ENCODE measurements around the gene GNAO1. TPM values are rescaled to one million over a fixed set of nuclear protein-coding genes. Genes with fewer than 3 reads are reported as not detected.

GNAO1 gene
- total RNA-seq, 1 donor from 2014 or later = 1.8 TPM

DNA sequence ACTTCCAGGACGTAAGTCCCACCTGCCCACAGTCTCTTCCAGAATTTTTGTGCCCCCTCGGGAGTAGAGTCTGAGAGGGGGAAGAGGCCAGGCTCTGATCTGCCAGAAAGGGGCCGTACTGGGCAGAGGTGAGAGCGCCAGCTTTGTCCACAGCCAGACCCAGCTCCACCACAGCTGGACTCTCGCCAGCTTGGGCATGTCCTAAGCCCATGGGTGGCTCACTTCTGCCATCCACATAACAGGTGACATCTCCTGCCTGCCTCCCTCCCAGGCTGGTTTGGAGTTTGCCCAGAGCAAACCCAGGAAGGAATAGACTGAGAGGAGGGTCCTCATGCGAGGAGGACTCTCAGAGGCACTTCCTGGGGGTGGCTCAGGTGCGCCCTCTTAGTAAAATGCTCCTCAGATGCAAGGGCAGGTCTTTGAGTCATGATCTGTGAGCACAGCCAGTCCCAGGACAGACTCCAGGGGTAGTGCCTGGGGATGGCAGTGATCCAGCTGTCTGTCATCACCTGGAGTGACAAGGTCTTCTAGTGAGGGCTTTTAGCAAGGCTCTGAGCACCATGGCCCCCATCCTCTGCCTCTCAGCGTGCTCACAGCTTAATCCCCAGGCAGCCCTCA lies 144.9 kb downstream of the GNAO1 start:
- DNase-seq = no peak

DNA sequence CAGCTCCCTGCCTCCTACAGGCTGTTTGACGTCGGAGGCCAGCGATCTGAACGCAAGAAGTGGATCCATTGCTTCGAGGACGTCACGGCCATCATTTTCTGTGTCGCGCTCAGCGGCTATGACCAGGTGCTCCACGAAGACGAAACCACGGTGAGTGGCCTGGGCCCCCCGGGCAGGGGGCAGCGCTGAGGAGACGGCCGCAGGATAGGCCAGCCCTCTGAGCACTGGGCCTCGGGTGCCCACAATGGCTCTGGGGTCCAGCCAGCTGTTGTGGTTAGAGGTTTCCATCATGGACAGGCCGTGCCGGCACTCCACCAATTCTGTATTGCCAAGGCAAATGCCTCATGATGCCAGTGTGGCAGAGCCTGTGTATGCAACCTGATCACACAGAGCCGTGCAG lies 145.4 kb downstream of the GNAO1 start:
- no peak for DNase-seq

DNA sequence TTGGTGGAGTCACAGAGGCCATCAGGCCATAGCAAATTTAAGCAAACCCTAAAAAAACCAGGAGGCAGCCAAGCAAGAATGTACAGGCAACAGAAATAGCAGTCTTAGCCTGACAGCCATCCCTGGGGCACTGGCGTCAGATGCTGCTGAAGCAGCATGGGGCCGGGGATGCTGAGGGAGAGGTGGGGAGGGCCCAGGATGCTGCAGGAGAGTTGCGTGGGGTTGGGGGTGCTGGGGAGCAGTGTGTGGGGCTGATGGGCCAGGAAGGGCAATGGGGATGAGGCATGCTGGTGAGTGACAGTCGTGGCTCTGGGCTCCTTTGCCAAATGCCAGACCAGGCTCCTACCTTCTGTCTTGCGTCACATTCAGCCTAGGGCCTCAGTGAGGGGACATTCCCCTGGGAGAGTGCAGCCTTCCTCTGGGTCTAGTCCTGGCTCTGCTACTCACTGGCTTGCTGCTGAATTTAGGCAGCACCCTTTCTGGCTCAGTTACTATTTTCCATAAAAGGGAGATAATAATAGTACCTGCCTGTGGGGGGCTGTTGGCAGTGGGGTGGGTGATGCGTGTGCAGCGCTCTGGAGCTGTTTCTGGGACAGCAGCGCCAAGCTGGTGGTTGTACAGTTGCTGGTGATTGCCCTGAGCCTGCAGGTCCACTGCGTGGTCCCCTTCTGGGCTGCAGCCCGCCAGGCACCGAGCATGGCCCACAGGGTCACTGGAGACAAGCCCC lies 146.0 kb downstream of the GNAO1 start:
- DNase-seq = no peak

DNA sequence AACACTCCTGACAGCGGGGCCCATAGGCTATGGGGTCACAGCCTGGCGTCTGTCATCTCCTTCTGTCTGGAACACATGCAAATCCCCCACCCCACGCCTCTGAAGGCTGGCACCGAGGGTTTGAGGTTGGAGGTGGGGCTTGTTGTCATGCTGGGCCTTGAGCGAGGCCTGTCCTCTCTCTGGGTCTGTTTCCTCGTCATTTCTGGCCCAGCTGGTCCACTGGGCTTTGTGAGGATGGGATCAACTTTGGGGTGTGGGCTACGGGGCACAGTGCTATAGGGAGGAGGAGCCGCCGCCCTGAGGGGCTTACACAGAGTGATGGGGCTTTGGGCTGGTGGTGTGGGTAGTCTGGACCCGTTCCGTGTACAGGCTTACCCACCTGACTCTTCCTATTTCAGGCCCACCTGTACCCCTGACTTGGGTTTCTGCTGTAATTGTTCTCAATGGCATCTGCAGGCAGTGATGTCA lies 146.6 kb downstream of the GNAO1 start:
- no peak for DNase-seq

DNA sequence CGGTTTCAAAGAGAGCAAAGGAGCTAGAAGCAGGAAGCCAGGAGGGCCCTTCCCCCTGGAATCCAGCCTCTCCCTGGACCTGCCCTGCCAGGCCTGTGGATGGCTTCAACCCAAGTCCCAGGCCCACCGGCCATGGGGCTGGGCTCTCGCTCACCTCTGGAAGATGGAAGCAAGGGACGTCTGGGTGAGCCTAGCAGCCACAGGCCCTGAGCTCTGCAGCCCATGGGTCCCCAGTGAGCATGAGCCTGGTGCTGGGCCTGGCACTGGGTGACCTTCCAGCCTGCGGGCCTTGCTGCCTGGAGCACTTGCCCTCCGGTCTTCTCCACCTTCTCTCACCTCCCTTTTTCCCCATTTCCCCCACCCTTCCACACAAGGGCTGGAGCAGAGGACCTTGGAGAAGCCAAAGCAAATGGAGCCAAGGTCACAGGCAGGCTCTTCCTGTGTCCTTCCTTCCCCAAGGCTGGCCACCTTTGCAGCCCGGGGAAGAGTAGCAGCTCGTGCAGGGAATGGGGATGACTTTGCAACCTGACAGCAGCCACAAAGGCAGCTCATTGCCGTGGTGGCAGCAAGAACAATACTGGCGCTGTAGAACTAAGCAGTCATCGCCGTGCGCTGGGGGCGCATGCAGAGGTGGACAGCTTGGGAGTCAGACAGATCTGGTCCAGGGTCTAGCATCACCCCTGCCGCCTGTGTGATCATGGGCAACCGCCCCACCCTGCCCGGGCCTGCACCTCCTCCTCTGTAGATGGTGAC lies 147.5 kb downstream of the GNAO1 start:
- DNase-seq = no peak

DNA sequence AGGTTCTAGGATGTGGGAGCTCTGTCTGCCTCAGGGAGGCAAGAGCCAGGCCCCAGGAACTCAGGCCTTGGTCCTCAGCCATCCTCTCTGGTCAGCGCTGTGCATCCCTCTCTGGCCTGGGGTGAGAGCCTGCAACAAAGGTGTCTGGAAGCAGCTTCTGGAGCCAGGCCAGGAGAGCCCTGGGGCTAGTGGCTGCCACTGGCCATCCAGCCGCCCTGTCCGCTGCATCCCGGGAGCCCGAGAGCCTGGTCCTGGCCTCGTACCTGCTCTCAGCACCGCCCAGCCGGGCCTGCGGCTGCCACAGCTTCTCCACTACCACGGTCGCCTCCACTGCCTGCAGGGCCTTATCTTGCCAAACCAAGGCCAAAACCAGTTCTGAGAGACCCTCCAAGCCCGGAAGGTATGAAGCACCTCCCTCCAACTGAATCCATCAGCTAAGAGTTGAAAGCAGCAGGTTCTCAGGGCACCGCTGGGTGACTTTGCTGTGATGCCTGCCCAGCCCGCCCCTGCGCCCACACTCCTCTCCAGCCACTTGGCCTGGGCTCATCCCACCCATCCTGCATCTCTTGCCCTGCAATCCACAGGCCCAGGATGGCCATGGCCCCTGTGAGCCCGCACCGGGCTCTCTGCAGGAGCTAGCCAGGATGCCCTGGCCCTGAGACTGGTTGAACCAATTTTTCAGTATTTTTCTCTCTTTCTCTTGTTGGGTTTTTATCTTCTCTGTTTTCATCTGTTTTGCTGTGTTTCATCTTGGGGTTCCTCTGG lies 148.3 kb downstream of the GNAO1 start:
- DNase-seq = no peak

DNA sequence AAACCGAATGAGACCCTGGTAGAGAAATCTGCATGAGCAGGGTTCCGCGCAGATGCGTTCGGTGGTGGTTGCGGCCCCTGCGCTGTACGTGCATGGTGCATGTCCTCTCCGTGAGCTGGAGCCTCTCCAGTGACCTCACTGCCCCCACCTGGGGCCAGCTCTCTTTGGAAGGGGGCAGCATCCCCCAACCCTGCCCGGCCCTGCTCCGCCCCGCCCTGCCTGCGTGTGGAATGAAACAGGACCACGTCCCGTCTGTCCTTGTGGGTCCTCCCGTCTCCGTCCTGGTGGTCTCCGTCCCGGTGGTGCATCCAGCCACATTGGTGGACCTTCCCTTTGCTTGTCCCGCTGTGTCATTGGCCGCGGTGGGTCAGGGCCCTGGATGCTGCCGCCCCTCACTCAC lies 149.1 kb downstream of the GNAO1 start:
- DNase-seq = no peak

DNA sequence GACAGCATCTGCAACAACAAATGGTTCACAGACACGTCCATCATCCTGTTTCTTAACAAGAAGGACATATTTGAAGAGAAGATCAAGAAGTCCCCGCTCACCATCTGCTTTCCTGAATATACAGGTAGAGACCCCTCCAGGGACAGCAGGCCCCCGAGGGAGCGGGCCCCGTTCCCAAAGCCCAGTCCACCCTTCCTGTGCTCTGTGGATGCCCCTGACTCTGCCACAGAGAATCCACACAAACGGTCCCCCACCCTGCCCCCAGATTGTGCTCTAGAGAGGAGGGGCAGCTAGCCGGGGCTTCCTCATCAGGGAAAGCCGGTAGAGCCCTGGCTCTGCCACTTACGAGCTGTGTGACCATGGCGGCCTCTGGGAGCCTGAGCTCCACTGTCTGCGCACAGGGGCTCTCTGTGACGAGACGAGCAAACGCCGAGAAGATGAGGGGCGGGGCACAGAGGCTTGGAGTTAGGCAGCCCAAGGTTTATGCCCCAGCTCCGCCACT lies 149.6 kb downstream of the GNAO1 start:
- no peak for DNase-seq

DNA sequence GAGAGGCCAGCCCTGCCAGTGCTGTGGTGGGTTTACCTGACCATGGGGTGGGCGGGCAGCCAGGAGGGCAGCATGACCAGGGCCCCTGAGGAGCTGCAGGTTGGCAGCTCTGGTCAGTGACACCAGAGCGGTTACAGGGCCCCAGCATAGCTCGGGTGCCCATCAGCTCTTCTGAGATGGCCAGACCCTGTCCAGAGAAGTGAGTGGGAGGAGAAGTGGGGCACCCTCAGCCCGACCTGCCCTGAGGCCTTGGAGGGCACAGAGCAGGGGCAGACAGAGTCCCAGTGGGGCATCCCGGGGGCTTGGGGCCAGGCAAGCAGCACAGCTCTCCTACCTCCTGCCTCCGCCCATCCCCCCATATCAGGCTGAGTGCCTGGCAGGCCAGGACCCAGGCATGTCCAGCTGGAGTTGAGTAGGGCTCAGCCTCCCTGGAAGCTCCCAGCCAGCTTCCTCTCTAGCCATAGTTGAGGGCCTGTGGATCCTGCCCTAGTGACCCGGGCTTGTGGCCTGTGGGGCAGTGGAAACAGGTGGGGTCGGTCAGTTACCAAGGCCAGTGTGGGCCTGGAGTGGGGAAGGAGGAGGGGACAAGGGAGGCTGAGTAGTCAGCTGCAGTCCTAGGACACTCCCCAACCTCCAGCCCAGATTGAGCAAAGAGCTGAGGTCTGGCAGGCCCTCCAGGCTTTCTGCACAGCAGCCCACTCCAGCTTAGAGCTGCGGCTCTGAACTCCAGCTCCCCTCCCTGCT lies 150.5 kb downstream of the GNAO1 start:
- DNase-seq = no peak

DNA sequence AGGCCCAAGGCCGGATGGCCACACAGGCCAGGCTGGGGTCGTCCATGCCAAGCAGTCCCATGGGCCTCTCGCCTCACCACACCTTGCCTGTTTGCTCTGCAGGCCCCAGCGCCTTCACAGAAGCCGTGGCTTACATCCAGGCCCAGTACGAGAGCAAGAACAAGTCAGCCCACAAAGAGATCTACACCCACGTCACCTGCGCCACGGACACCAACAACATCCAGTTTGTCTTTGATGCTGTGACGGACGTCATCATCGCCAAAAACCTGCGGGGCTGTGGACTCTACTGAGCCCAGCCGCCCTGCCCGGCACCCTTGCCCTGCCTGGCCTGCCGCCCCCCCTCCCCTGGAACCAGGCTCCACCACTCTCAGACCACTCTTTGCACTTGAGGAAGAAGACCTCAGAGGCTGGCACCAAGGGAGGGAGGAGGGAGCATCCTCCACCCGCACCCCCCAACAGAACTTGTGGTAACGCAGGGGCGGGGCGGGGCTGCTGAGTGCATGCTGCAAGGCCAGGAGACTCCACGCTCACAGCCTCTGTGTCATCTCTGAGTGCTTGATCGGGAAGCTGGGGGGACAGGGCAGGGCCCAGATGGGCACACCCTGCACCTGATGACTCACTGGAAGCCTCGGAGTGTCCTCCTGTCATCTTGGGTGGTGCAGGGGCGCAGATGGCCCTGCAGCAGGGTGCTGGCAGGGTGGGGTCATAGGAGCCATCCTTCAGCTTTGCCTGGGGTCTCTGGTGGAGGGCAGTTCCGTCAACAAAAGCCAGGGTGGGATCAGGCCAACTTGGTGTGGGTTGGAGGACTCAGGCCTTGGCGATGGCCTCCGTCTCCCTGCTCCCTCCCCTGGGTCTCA lies 152.6 kb downstream of the GNAO1 start:
- no peak for DNase-seq

DNA sequence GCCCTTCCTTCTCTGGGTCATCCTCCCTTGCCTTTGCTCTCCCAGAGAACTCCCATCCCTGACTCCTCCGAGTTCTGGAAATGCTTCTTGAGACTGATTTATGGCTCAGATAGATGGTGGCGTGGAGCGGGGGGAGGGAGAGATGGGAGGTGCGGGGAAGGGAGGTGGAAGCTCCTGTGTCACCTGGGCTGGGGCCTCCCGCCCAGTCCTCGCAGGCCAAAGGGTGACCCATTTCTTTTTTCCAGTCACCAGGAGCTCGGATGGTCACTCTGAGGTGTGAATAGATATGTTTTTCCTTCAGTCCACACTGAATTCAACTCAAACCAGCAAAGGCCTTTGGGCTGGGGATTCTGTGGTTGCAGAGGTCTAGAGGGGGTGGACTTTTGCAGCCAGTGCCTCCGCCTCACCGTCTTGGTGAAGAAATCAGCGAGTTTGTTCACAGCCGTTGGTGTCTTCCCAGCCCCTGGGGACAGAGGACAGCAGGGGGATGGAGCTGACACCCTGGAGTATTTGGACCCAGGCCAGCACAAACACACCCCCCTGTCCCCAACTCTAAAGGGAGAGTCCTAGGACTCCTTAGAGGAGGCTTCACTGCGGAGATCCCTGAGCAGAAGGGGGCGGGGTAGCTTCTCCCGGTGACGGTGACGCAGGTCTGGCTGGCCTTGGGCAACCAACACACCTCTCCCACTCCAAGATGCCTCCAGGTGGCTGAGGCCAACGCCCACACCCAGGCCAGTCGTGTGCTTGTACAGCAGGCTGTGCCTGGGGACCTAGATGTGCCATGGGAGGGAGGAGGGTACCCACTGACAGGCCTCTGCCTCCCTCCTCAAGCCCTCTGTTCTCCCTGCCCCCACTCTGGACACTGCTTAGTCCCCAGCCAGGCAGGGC lies 153.5 kb downstream of the GNAO1 start:
- DNase-seq = no peak

DNA sequence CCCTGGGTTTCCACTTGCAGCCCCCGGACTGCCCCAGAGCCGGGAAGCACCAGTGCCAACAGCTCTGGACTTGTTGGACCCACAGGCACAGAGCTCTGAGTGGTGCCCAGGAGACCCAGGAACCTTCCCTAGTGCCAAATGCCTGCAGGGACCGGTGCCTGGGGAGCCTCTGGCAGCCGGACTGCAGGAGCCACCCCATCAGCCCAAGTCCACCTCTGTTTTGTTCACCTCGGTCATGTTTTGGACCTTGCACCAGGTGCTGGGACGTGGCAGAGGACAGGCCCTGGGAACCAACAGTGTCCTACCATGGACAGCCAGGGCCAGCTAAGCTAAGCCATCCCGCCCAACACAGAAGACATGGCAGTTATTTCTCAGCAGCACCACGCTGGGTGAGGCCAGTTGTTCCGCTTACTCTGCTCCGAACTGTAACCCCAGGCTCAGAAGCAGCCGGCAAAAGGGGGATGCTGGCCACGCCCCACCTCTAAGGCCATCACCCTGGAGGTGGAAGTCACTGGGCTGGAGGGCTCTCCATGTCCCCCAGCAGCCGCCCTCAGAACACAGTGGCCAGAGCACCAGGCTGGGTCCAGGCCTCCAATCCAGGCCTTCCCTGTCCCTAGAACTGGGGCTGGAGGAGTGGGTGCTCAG lies 154.2 kb downstream of the GNAO1 start:
- DNase-seq = no peak

DNA sequence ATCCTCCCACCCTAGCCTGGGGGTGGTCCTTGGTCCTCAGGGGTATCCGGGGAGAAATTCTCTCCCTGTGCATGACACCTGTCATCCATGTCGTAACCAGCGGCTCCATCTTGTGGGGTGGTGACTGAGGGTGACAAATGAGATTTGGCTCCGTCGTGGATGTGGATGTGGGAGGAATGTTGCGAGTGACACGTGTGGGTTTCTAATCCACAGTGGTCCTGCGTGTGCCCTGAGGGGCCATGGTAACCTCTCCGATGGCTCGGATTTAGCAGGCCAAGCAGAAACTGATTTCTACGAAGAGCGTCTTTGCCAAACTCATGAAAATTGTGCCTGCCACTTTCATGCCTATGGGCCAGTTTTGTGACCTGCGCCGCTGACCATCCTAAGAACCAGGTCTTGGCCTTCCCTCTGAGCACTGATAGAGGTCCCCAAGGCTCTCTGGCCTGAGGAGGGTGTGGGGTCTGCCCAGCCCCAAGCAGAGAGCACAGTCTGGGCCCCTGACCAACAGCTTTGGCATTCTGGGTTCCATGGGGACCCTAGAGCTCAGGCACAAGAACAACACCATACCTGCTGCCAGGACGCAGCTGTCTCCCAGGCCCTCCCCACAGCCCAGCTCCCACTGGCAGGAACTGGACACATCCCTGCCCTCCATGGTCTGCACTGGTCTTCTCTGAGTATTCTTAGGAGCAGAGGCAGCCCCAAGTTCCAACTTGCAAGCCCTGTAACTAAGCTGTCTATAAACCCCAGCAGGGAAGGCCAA lies 155.0 kb downstream of the GNAO1 start:
- DNase-seq = no peak

DNA sequence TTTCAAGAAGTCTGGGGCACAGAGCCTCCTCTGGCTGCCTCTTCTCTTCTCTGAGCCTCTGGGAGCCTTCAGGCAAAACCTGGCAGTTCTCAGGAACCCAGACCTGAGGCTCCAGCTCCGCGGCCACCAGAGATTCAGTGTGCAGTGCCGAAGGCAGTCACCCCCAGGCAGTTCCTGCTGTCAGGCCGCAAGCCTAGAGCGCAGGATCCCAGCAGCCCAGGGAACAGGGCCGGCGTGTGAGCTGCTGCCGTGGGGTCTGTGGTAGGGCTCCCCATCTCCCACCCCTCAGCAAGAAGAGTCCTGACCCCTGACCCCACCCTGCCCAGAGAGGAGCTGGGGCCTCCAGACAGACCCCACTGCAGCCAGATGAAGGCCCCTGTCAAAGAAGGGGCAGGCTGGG lies 155.9 kb downstream of the GNAO1 start:
- DNase-seq = no peak

DNA sequence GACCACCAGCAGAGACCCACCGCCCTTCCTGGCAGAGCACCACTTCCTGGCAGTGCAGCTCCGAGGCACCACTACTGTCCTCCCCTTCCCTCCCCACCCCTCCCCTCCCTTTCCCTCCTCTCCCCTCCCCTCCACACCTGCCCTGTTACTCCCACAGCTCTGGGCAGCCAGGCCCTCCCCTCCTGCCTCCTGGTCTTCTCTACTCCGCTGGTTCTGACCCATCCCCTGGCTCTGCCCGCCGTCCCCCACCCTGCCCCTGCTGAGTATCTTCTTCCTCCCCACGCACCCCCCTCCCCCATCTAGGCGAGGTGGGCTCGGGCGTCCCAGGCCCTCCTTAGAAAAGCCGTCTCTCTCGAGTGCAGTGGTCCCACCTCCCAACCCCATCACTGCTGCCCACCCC lies 156.4 kb downstream of the GNAO1 start:
- DNase-seq = no peak

DNA sequence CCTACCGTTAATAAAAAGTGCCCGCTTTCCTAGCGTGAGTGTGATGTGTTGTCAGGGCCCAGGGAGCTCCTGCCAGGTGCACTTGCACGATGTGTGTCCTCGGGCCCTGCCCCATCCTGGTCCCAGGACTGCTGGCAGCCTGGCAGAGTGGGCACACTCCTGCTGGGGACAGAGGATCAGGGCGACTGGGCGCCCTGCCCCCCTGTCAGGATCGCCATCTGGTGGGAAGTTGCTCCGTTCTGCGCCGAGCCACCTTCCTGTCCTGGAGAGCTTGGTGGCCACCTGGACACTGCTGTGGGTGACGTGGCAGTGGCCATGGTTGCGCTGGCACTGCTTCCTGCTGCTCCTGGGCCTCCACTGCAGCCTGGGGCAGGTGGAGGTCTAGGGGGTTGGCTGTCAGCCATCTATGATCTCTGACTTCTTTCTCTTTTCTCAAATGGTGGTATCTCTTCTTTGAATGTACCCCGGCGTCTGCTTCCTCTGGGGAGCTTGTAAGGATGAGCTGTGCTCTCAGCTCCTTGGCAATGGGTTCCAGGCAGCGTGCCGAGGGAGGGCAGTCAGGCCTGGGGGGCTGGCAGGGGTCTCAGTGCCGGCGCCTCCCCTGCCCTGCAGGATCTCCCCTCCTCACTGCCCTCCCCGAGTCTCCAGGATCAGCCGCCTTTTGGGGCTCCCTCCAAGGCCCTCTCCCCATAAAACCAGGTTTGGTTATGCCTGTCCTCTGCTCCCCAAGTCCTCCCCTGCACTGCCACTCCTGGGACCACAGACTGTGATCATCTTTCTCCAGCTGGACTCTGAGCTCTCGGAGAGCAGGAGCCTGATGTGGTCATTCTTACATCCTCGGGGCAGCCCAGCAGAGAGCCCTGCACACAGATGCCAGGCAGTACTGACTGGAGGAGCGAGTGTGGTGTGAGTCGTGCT lies 157.1 kb downstream of the GNAO1 start:
- DNase-seq = no peak

DNA sequence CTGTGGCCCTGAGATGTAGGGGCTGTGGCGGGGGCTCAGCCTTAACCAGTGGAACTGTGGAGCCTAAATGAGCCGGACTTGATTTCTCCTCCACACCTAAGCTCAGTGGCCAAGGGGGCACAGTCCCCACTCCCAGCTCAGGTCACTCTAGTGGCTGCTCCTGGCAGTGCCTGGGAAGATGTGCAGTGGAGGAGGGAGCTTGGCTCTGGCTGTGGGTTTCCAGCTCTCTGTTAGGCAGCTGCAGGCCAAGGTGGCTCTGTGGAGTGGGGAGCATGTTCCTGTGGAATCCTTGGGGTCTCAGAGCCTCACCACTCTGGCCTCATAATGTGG lies 157.8 kb downstream of the GNAO1 start:
- no peak for DNase-seq

All from skin of body (tissue), 2 donors.